HepG2 (cell line): ENCODE data around the gene C1orf94. TPM values are rescaled to one million over a fixed set of nuclear protein-coding genes. Genes with fewer than 3 reads are reported as not detected.

Source experiments
- ATAC-seq: fragments of 200-7000 bp; cut with Tn5 transposase; 3 replicates; pipeline ENCODE4 v1.9.1; 2020; ENCODE audit warnings: mild to moderate bottlenecking, moderate library complexity
- BruUV-seq: library from RNA; stranded (reverse); fragments of 400-500 nt; replicated peaks from 2 replicates; lab custom pipeline; 2021; lab: Mats Ljungman, UMichigan
- CTCF ChIA-PET: fragments of 300-600 bp; formaldehyde crosslinking; extraction: SDS; loops from one replicate; lab custom pipeline; 2021; ENCODE audit warnings: low total read pairs, inconsistent platforms, low intra/inter-chr PET ratio; lab: Yijun Ruan, JAX
- POLR2A ChIA-PET: fragments of 350-600 bp; sonication (Branson Sonifier 250); formaldehyde crosslinking; loops from one replicate; lab custom pipeline; 2020; ENCODE audit warnings: antibody characterized with exemption, inconsistent platforms; lab: Yijun Ruan, JAX
- DNase-seq: peaks from one replicate; pipeline ENCODE4 v3.0.0-alpha.2; 2015; ENCODE audit warnings: low spot score
- FAIRE-seq: peaks from 3 replicates; lab custom pipeline; 2011; peaks lifted over from hg19 to GRCh38; lab: Jason Lieb, UNC
- H2AFZ ChIP-seq: one replicate; pipeline ENCODE4 v1.6.1; 2011; ENCODE audit warnings: low read length, inconsistent platforms
- H3K27ac ChIP-seq: fragments of 300-600 bp; 3 replicates; pipeline ENCODE4 v1.8.0; 2011; ENCODE audit warnings: mixed run types, mild to moderate bottlenecking, mixed read lengths, low read length, inconsistent platforms; ENCODE audit not compliant: insufficient read depth; ENCODE audit errors: extremely low read length
- H3K27me3 ChIP-seq, 2 experiments: fragments of 200-600 bp in 1 of 2; 2 replicates in 1 of 2; 3 replicates in 1 of 2; pipeline versions ENCODE4 v1.6.0 to v1.8.0; 2011; ENCODE audit warnings: low read length in 2 of 2, mild to moderate bottlenecking in 2 of 2, moderate library complexity in 2 of 2, inconsistent platforms in 1 of 2; ENCODE audit not compliant: insufficient read depth in 2 of 2, control insufficient read depth in 1 of 2
- H3K36me3 ChIP-seq, 2 experiments: fragments of 200-600 bp in 1 of 2; replicated peaks in 1 of 2; 2 replicates in 1 of 2; 3 replicates in 1 of 2; pipeline versions ENCODE4 v1.5.1 to v1.8.0; 2011; ENCODE audit warnings: low read length in 2 of 2, inconsistent platforms in 1 of 2; ENCODE audit not compliant: insufficient read depth in 2 of 2, control insufficient read depth in 1 of 2
- H3K4me1 ChIP-seq: 2 replicates; pipeline ENCODE4 v1.5.1; 2012; ENCODE audit warnings: low read length, inconsistent platforms; ENCODE audit not compliant: insufficient read depth
- H3K4me2 ChIP-seq: 2 replicates; pipeline ENCODE4 v1.6.0; 2011; ENCODE audit warnings: low read depth, low read length, inconsistent platforms
- H3K4me3 ChIP-seq, 3 experiments: fragments of 200-600 bp in 1 of 3; sonication (generic), shearing (Covaris generic) in 1 of 3; replicated peaks in 1 of 3; 2 replicates each; pipeline ENCODE4 v1.5.1; 2011 to 2016; ENCODE audit warnings: low read length in 3 of 3, inconsistent platforms in 2 of 3, low read depth in 2 of 3, mild to moderate bottlenecking in 2 of 3, control low read depth in 1 of 3, mixed read lengths in 1 of 3; ENCODE audit not compliant: insufficient read depth in 1 of 3
- H3K79me2 ChIP-seq: one replicate; pipeline ENCODE4 v1.6.1; 2011; ENCODE audit warnings: low read length, inconsistent platforms; ENCODE audit not compliant: insufficient read depth
- H3K9ac ChIP-seq: 2 replicates; pipeline ENCODE4 v1.6.0; 2011; ENCODE audit warnings: mild to moderate bottlenecking, low read depth, low read length, inconsistent platforms; ENCODE audit not compliant: insufficient read depth
- H3K9me3 ChIP-seq: 2 replicates; pipeline ENCODE4 v1.5.1; 2012; ENCODE audit warnings: mild to moderate bottlenecking, low read length
- H4K20me1 ChIP-seq: 2 replicates; pipeline ENCODE4 v1.6.0; 2011; ENCODE audit warnings: inconsistent platforms, mild to moderate bottlenecking, low read length, moderate library complexity; ENCODE audit not compliant: insufficient read depth
- ADNP ChIP-seq: sonication (generic); formaldehyde crosslinking; IDR thresholded peaks from 2 replicates; pipeline ENCODE4 v1.4.0; 2020; ENCODE audit warnings: missing genetic modification reagents
- GABPA ChIP-seq, 2 experiments: IDR thresholded peaks; 2 replicates each; pipeline ENCODE4 v1.6.1; 2011 to 2016; ENCODE audit warnings: low read depth in 2 of 2, low read length in 1 of 2, missing biosample characterization in 1 of 2, missing genetic modification characterization in 1 of 2
- IKZF1 ChIP-seq: fragments of 450-650 bp; IDR thresholded peaks from 2 replicates; pipeline ENCODE4 v1.7.1; 2016
- PHB2 ChIP-seq: fragments of 450-650 bp; IDR thresholded peaks from 2 replicates; pipeline ENCODE4 v1.6.1; 2018; ENCODE audit not compliant: partially characterized antibody
- SOX6 ChIP-seq, 2 experiments: fragments of 450-650 bp in 1 of 2; sonication (generic) in 1 of 2; formaldehyde crosslinking in 1 of 2; IDR thresholded peaks; 2 replicates each; pipeline versions ENCODE4 v1.4.0 to v1.6.1; 2017 to 2020; ENCODE audit warnings: antibody characterized with exemption in 1 of 2, mild to moderate bottlenecking in 1 of 2, missing genetic modification reagents in 1 of 2
- ZNF331 ChIP-seq: sonication (generic); formaldehyde crosslinking; IDR thresholded peaks from 2 replicates; pipeline ENCODE4 v1.4.0; 2020; ENCODE audit warnings: missing genetic modification reagents
- ZNF883 ChIP-seq: sonication (generic); formaldehyde crosslinking; IDR thresholded peaks from 2 replicates; pipeline ENCODE4 v1.5.1; 2020; ENCODE audit warnings: mild to moderate bottlenecking, missing genetic modification reagents; ENCODE audit errors: not compliant biosample characterization
- WGBS: methylation state at CpG from one replicate; pipeline ENCODE4 v1.1.6; 2017; ENCODE audit warnings: low lambda C conversion rate; 5-methylcytosine and 5-hydroxymethylcytosine counted together
- in situ Hi-C: cut with HindIII; loops from 2 replicates; pipeline ENCODE4 v1.10.0; 2017; ENCODE audit warnings: low pct_unique_long_range_greater_than_20kb; ENCODE audit not compliant: extremely low pct_ligation_motif_present
- intact Hi-C: fragments of 100-400 bp; cut with micrococcal nuclease; formaldehyde crosslinking; loops from one replicate; pipeline ENCODE4 v1.10.0; 2022; ENCODE audit not compliant: unreplicated experiment
- polyA plus RNA-seq, 8 experiments: library from polyadenylated mRNA; depleted of rRNA in 3 of 8; stranded (reverse) in 7 of 8; unstranded in 1 of 8; fragments of >200 nt; fragmentation: Illumina TruSeq in 4 of 8; extraction: Trizol in 4 of 8; gene quantifications; 2 replicates each; pipeline versions ENCODE4 v1.2.1 to v1.2.3, GENCODE V29; 2011 to 2016; ENCODE audit warnings: low read depth in 4 of 8, missing spikeins in 1 of 8, mixed read lengths in 1 of 8; ENCODE audit not compliant: insufficient read depth in 1 of 8
- total RNA-seq, 5 experiments: library from RNA; depleted of rRNA; stranded (reverse); fragments of >200 nt; fragmentation: Illumina TruSeq; extraction: Trizol; gene quantifications; 2 replicates each; pipeline ENCODE4 v1.2.3, GENCODE V29; 2016; ENCODE audit warnings: low read depth in 1 of 5
- TF ChIP-seq, protein P1 (sequence below): fragments of 450-650 bp; IDR thresholded peaks from 2 replicates; pipeline ENCODE4 v1.6.1; 2016
- TF ChIP-seq, protein P2 (sequence below): IDR thresholded peaks from 2 replicates; pipeline ENCODE4 v1.6.1; 2016; ENCODE audit warnings: missing genetic modification reagents, missing compliant biosample characterization

C1orf94 gene
- total and polyA plus RNA-seq, 2 of the 13 experiments (the other 11 are each of a cell fraction or from before 2014, with no cell fraction given) = not detected

DNA sequence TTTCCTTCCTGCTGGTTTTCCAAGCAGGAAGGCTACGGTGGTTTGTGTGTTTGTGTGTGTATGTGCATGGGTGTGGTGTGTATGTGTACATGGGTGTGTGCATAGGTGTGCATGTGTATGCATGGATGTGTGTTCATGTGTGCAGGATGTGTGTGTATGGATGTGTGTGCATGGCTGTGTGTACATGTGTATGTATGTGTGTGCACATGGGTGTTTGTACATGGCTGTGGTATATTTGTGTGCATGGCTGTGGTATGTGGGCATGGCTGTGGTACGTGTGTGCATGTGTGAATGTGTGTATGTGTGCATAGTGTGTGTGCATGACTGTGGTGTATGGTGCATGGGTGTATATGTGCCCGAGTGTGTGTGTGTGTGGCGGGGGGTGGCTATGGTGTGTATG, 12.3 kb downstream of the C1orf94 start:
- CTCF ChIA-PET = no interaction called here
- H3K27me3 ChIP-seq = no peaks in the 10 kb centered on the region; a peak in 1 of 5 replicates
- no peak overlapping the region for H3K4me3 ChIP-seq
- H3K9ac ChIP-seq = no peak overlapping the region
- POLR2A ChIA-PET = no interaction called here
- no peak overlapping the region for H3K27ac ChIP-seq
- DNase-seq (no peak), ATAC-seq (no peak), FAIRE-seq (no peak)
- no peaks in the 10 kb centered on the region for H4K20me1 ChIP-seq
- no peaks in the 10 kb centered on the region for H3K79me2 ChIP-seq
- no peaks in the 10 kb centered on the region; the same call in 1 of the 2 replicates for H3K9me3 ChIP-seq
- WGBS = 5% methylated on average over 4 of the region's 4 CpGs
- no peak overlapping the region for H3K4me2 ChIP-seq
- H3K4me1 ChIP-seq = no peaks in the 10 kb centered on the region
- no TSS peak for BruUV-seq
- H3K36me3 ChIP-seq = no peaks in the 10 kb centered on the region
- no peak for TF ChIP-seq ZNF331 (CRISPR knock-in tag)
- TF ChIP-seq SOX6 (IDR thresholded peaks at IDR 0.05) = peak; percentile 62; the same call in 1 of the 2 replicates
- TF ChIP-seq SOX6 (CRISPR knock-in tag; IDR thresholded peaks at IDR 0.05) = no peak
- peak; percentile 38 for TF ChIP-seq PHB2
- TF ChIP-seq, protein P1, sequence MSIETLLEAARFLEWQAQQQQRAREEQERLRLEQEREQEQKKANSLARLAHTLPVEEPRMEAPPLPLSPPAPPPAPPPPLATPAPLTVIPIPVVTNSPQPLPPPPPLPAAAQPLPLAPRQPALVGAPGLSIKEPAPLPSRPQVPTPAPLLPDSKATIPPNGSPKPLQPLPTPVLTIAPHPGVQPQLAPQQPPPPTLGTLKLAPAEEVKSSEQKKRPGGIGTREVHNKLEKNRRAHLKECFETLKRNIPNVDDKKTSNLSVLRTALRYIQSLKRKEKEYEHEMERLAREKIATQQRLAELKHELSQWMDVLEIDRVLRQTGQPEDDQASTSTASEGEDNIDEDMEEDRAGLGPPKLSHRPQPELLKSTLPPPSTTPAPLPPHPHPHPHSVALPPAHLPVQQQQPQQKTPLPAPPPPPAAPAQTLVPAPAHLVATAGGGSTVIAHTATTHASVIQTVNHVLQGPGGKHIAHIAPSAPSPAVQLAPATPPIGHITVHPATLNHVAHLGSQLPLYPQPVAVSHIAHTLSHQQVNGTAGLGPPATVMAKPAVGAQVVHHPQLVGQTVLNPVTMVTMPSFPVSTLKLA = peak; percentile 80
- TF ChIP-seq IKZF1 = peak; percentile 73; the same call in 1 of the 2 replicates
- TF ChIP-seq ZNF883 = no peak
- TF ChIP-seq, all 625 proteins: peak for 4
- intact Hi-C loops = no loop called here
- in situ Hi-C loops = no loop called here
- H2AFZ ChIP-seq = no peak overlapping the region

DNA sequence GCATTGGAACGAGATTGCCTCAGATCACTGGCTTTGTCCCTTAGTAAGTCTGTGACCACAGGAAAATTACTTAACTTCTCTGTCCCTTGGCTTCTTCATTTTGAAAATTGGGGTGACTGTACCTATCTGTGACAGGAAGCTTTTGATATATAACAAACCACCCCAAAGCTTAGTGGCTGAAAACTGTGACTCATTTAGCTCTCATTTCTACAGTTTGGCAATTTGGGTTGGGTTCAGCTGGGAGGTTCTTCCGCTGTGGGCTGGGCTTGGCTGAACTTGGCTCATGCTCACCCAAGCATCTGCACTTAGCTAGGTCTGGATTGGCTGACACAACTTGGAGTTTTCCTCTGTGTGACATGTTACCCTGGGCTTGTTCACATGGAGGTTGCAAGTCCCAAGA, 14.0 kb downstream of the C1orf94 start:
- Histone ChIP-seq H2AFZ (no peak overlapping the region), H3K4me1 (no peaks in the 10 kb centered on the region), H3K9me3 (no peaks in the 10 kb centered on the region; the same call in 1 of the 2 replicates), H3K36me3 (no peaks in the 10 kb centered on the region), H3K4me2 (no peak overlapping the region), H4K20me1 (no peaks in the 10 kb centered on the region), H3K27ac (no peak overlapping the region), H3K27me3 (no peaks in the 10 kb centered on the region; a peak in 1 of 5 replicates), H3K9ac (no peak overlapping the region), H3K79me2 (no peaks in the 10 kb centered on the region), H3K4me3 (no peak overlapping the region)
- ATAC-seq (no peak), DNase-seq (no peak), FAIRE-seq (no peak)
- TF ChIP-seq, protein P2, sequence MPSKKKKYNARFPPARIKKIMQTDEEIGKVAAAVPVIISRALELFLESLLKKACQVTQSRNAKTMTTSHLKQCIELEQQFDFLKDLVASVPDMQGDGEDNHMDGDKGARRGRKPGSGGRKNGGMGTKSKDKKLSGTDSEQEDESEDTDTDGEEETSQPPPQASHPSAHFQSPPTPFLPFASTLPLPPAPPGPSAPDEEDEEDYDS (CRISPR knock-in tag) = no peak
- no peak for TF ChIP-seq ADNP (CRISPR knock-in tag)
- peak; percentile 88 for TF ChIP-seq ZNF331 (CRISPR knock-in tag)
- no peak for TF ChIP-seq GABPA (IDR thresholded peaks at IDR 0.05; ENCODE audit: low read depth, low read length)
- no peak for TF ChIP-seq GABPA (CRISPR knock-in tag; IDR thresholded peaks at IDR 0.05; ENCODE audit: low read depth)
- CTCF ChIA-PET = no interaction called here
- WGBS = 0% methylated on average over 2 of the region's 2 CpGs
- no TSS peak for BruUV-seq
- intact Hi-C loops = no loop called here
- in situ Hi-C loops = no loop called here
- POLR2A ChIA-PET = no interaction called here
